Measurements from ENCODE around the gene WWTR1. TPM values are rescaled to one million over a fixed set of nuclear protein-coding genes. Genes with fewer than 3 reads are reported as not detected.
A peak's percentile ranks its signal among the peaks of the same experiment; 100 is the strongest.

WWTR1 gene
- 16.1 and 28.2 TPM in 2 replicates for total RNA-seq (2014; rRNA removed; shearing (Covaris generic))

- in situ Hi-C loops (cut with HindIII; ENCODE audit: low sequenced_read_pairs): no loop called here
Observed at GRCh38 chr3:149657926-149658743, at the start of gene WWTR1. TSS of gene WWTR1 (minus strand) at chr3:149658025. CDS start at chr3:149657306, 719 bp downstream.

GRCh38 chr3:149706905-149707304, 49.1 kb upstream of the WWTR1 start:
- in situ Hi-C loops (cut with HindIII; ENCODE audit: low sequenced_read_pairs): no loop called here
- no peak for DNase-seq (ENCODE audit: low spot score)

More at GRCh38 chr3:149657926-149658743, at the start of gene WWTR1:
- DNase-seq (ENCODE audit: low spot score): peak; percentile 72

GRCh38 chr3:149705416-149705815, 47.6 kb upstream of the WWTR1 start:
- in situ Hi-C loops (cut with HindIII; ENCODE audit: low sequenced_read_pairs): no loop called here
- no peak for DNase-seq (ENCODE audit: low spot score)

- no peak for DNase-seq (ENCODE audit: low spot score)
- in situ Hi-C loops (cut with HindIII; ENCODE audit: low sequenced_read_pairs): no loop called here
Observed at GRCh38 chr3:149703466-149703865, 45.6 kb upstream of the WWTR1 start.

- no peak for DNase-seq (ENCODE audit: low spot score)
- in situ Hi-C loops (cut with HindIII; ENCODE audit: low sequenced_read_pairs): no loop called here
Observed at GRCh38 chr3:149702691-149703441, 45.0 kb upstream of the WWTR1 start.

- DNase-seq (ENCODE audit: low spot score): no peak
- in situ Hi-C loops (cut with HindIII; ENCODE audit: low sequenced_read_pairs): no loop called here
Observed at GRCh38 chr3:149701977-149702350, 44.1 kb upstream of the WWTR1 start.

GRCh38 chr3:149701206-149701976, 43.6 kb upstream of the WWTR1 start:
- no peak for DNase-seq (ENCODE audit: low spot score)
- in situ Hi-C loops (cut with HindIII; ENCODE audit: low sequenced_read_pairs): no loop called here

GRCh38 chr3:149688122-149688757, 30.4 kb upstream of the WWTR1 start:
- in situ Hi-C loops (cut with HindIII; ENCODE audit: low sequenced_read_pairs): no loop called here
- DNase-seq (ENCODE audit: low spot score): no peak

GRCh38 chr3:149686996-149687395, 29.2 kb upstream of the WWTR1 start:
- in situ Hi-C loops (cut with HindIII; ENCODE audit: low sequenced_read_pairs): no loop called here
- no peak for DNase-seq (ENCODE audit: low spot score)

GRCh38 chr3:149678351-149678950, 20.6 kb upstream of the WWTR1 start:
- in situ Hi-C loops (cut with HindIII; ENCODE audit: low sequenced_read_pairs): no loop called here
- DNase-seq (ENCODE audit: low spot score): no peak

GRCh38 chr3:149673393-149673792, 15.6 kb upstream of the WWTR1 start:
- in situ Hi-C loops (cut with HindIII; ENCODE audit: low sequenced_read_pairs): no loop called here
- no peak for DNase-seq (ENCODE audit: low spot score)

GRCh38 chr3:149670742-149671492, 13.1 kb upstream of the WWTR1 start:
- DNase-seq (ENCODE audit: low spot score): no peak
- in situ Hi-C loops (cut with HindIII; ENCODE audit: low sequenced_read_pairs): no loop called here

- in situ Hi-C loops (cut with HindIII; ENCODE audit: low sequenced_read_pairs): no loop called here
- no peak for DNase-seq (ENCODE audit: low spot score)
Observed at GRCh38 chr3:149667576-149667975, 9.8 kb upstream of the WWTR1 start.

- in situ Hi-C loops (cut with HindIII; ENCODE audit: low sequenced_read_pairs): no loop called here
- DNase-seq (ENCODE audit: low spot score): no peak
Observed at GRCh38 chr3:149663966-149664365, 6.1 kb upstream of the WWTR1 start.

- in situ Hi-C loops (cut with HindIII; ENCODE audit: low sequenced_read_pairs): no loop called here
- DNase-seq (ENCODE audit: low spot score): no peak
Observed at GRCh38 chr3:149662240-149662887, 4.5 kb upstream of the WWTR1 start.

GRCh38 chr3:149660462-149660861, 2.6 kb upstream of the WWTR1 start:
- no peak for DNase-seq (ENCODE audit: low spot score)
- in situ Hi-C loops (cut with HindIII; ENCODE audit: low sequenced_read_pairs): no loop called here

- in situ Hi-C loops (cut with HindIII; ENCODE audit: low sequenced_read_pairs): no loop called here
- DNase-seq (ENCODE audit: low spot score): no peak
Observed at GRCh38 chr3:149658744-149659497, 1.1 kb upstream of the WWTR1 start.
